Stimulated activated naive CD8-positive, alpha-beta T cell treated with anti-CD3 and anti-CD28 coated beads, Interleukin-15, amount 100 ng/mL, for 72 hours (primary cell): ENCODE results near the gene TMEM86A.

Experiments
- ATAC-seq: fragments of 150-1000 bp; cut with Tn5 transposase; 2 replicates; pipeline ENCODE4 v1.10.0; 2021; ENCODE audit warnings: mild to moderate bottlenecking, moderate library complexity
- DNase-seq, 2 donors: peaks; one replicate each; pipeline ENCODE4 v3.0.0; 2021 to 2022
- H3K27ac Mint-ChIP-seq, 2 donors: one replicate each; pipeline ENCODE4 v1.8.0; 2022; ENCODE audit warnings: mild to moderate bottlenecking in 2 of 2, mixed read lengths in 2 of 2, moderate library complexity in 2 of 2
- H3K27me3 Mint-ChIP-seq: one replicate; pipeline ENCODE4 v1.8.0; 2022; ENCODE audit warnings: mixed read lengths
- H3K4me1 Mint-ChIP-seq: one replicate; pipeline ENCODE4 v1.8.0; 2022; ENCODE audit warnings: mild to moderate bottlenecking, mixed read lengths
- H3K4me3 Mint-ChIP-seq, 2 donors: one replicate each; pipeline ENCODE4 v1.8.0; 2022; ENCODE audit warnings: mild to moderate bottlenecking in 2 of 2, mixed read lengths in 2 of 2, moderate library complexity in 1 of 2
- H3K9me3 Mint-ChIP-seq, 2 donors: one replicate each; pipeline ENCODE4 v1.8.0; 2022; ENCODE audit warnings: mixed read lengths in 2 of 2

Gene TMEM86A

GRCh38 chr11:18727479-18728236 lies 29.1 kb downstream of the TMEM86A start:
- H3K27ac Mint-ChIP-seq = no peak overlapping the region
- H3K4me1 Mint-ChIP-seq = peaks cover 17% of the 10 kb centered on the region
- ATAC-seq = peak; percentile 35
- H3K9me3 Mint-ChIP-seq = no peaks in the 10 kb centered on the region
- peak overlapping the region in 1 of 2 donors; percentile 4 for H3K4me3 Mint-ChIP-seq
- H3K27me3 Mint-ChIP-seq = no peaks in the 10 kb centered on the region
- DNase-seq = peak; percentile 42 to 47

GRCh38 chr11:18728658-18729057 lies 30.1 kb downstream of the TMEM86A start:
- DNase-seq = no peak
- Mint-ChIP-seq H3K4me3 (no peak overlapping the region), H3K9me3 (no peaks in the 10 kb centered on the region), H3K4me1 (peaks cover 17% of the 10 kb centered on the region), H3K27ac (no peak overlapping the region), H3K27me3 (no peaks in the 10 kb centered on the region)
- peak; percentile 6 for ATAC-seq

GRCh38 chr11:18729426-18729825 lies 30.8 kb downstream of the TMEM86A start:
- H3K27me3 Mint-ChIP-seq = no peaks in the 10 kb centered on the region
- ATAC-seq (peak; percentile 60), DNase-seq (no peak)
- H3K4me3 Mint-ChIP-seq = no peak overlapping the region
- H3K9me3 Mint-ChIP-seq = no peaks in the 10 kb centered on the region
- peaks cover 17% of the 10 kb centered on the region for H3K4me1 Mint-ChIP-seq
- H3K27ac Mint-ChIP-seq = no peak overlapping the region

DNA sequence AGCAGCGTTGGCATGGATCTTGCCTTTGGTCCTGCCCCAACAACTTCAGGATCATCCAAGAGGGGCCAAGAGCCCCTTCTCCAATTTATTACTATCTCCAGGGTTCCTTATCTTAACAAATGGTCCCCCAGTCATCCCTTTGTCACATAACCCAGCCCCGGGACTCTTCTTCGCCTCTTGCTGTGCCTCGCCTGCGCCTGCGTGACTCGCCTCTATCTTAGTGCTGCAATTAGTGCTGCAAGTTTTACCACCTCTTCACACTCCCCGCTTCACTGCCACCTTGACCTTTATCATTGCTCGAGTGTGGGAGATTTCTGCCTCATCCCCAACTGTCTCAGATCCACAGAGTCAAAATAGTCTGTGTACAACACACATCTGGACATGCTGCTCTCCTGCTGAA lies 31.4 kb downstream of the TMEM86A start:
- Mint-ChIP-seq H3K9me3 (no peaks in the 10 kb centered on the region), H3K27ac (peak overlapping the region in 1 of 2 donors; percentile 9), H3K4me1 (peaks cover 17% of the 10 kb centered on the region), H3K4me3 (no peak overlapping the region), H3K27me3 (no peaks in the 10 kb centered on the region)
- ATAC-seq = no peak
- DNase-seq = no peak

GRCh38 chr11:18731441-18731840 lies 32.9 kb downstream of the TMEM86A start:
- DNase-seq (no peak), ATAC-seq (no peak)
- Mint-ChIP-seq H3K9me3 (no peaks in the 10 kb centered on the region), H3K4me1 (peaks cover 17% of the 10 kb centered on the region), H3K27ac (peak overlapping the region in 1 of 2 donors; percentile 16), H3K4me3 (no peak overlapping the region), H3K27me3 (no peaks in the 10 kb centered on the region)

DNA sequence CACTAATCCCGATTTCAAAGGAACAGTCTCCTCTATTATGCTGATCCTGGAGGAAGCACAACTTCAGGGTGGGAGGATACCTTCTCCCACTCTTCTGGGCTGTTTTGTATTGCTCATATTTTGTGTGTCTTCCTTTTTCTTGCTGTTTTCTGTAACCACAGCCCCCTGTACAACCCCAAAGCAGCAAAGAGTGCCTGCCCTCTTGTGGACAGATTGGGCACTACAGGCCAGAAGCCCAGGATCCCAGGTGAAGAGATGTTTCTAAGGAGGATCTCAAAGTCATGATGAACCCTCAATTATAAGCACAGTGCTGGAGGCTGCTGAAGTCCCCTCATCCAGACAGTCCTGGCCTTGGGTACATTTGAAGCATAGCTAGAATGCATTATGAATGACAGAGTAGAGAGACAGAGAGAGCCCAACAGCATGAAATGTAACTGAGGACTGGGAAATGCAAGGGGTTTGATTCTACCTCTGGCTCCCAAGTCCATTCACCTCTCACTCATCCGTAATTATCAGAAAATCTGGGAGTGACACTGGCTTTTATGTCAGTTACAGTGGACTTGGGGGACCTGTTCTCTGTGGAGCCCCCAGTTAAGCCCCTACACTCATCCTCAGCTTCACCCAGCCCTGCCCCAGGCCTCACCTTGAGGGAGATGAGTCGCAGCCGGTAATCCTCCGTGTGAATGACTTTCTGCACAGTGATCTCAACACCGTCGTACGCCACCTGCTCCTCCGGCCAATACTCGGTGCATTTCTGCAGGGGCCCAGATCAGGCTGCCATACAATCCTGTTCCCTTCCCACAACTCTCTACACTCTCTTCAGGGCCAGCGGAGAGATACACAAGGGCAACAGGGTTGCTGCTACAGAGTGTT lies 33.6 kb downstream of the TMEM86A start:
- Mint-ChIP-seq H3K4me1 (peaks cover 17% of the 10 kb centered on the region), H3K4me3 (no peak overlapping the region), H3K9me3 (no peaks in the 10 kb centered on the region), H3K27me3 (no peaks in the 10 kb centered on the region), H3K27ac (peak overlapping the region in 1 of 2 donors; percentile 16)
- ATAC-seq = peak; percentile 50
- DNase-seq = peak; percentile 64 to 67

- no peak for DNase-seq
- H3K9me3 Mint-ChIP-seq = no peaks in the 10 kb centered on the region
- H3K27ac Mint-ChIP-seq = no peak overlapping the region
- no peaks in the 10 kb centered on the region for H3K27me3 Mint-ChIP-seq
- peaks cover 7% of the 10 kb centered on the region for H3K4me1 Mint-ChIP-seq
- ATAC-seq = no peak
- no peak overlapping the region for H3K4me3 Mint-ChIP-seq
Measured at GRCh38 chr11:18733202-18733601, 34.6 kb downstream of the TMEM86A start.

DNA sequence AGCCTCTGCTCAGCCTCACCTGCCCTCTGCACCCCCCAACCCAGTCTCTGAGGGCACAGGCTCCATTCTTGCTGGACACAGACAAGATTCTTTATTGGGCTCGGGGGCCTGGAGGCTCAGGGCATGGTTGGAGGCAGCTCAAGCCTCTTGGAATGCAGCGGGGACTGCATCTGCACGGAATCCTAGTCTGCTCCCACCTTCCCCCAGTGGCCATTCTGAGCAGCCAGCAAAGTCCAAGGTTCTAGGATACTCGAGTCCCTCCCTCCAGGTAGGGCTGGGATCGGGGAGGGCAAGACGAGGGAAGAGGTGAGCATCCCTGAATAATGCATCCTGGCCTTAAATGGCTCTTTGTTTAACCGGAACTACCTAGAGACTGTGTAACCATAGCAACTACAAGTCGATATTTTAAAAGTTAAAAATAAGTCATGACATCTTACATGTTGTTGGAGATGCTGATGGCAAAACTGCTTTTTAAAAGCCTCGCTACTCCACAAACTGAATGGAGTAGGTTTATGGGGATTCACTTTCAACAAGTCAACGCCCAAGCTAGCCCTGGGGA lies 38.1 kb downstream of the TMEM86A start:
- Mint-ChIP-seq H3K27me3 (no peaks in the 10 kb centered on the region), H3K4me3 (no peak overlapping the region), H3K4me1 (peaks cover 3% of the 10 kb centered on the region), H3K9me3 (no peaks in the 10 kb centered on the region), H3K27ac (no peak overlapping the region)
- DNase-seq = no peak
- ATAC-seq = no peak

- no peak for ATAC-seq
- H3K9me3 Mint-ChIP-seq = no peaks in the 10 kb centered on the region
- H3K4me1 Mint-ChIP-seq = no peaks in the 10 kb centered on the region
- H3K27me3 Mint-ChIP-seq = no peaks in the 10 kb centered on the region
- H3K4me3 Mint-ChIP-seq = no peak overlapping the region
- H3K27ac Mint-ChIP-seq = no peak overlapping the region
- DNase-seq = no peak
Measured at GRCh38 chr11:18737642-18738041, 39.1 kb downstream of the TMEM86A start.

DNA sequence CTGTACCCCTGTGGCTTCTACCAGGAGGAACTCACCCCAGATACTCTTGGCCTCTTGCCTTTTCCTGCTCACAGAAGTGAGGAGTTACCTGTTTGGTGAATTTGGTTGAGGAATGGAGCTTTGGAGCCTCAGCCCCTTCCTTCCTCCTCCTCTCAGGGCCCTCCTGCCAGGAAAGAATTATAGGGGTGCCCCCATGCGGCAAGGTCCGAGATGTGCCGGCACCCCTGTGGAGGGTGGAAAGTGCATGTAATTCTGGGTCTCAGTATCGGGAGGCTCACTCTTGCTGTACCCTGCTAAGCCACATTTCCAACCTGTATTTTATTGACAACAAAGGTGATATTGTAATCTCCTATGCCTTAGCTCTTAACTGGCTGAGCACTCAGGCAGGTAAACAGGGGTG lies 41.1 kb downstream of the TMEM86A start:
- ATAC-seq (no peak), DNase-seq (no peak)
- Mint-ChIP-seq H3K9me3 (no peaks in the 10 kb centered on the region), H3K27me3 (no peaks in the 10 kb centered on the region), H3K4me1 (no peaks in the 10 kb centered on the region), H3K4me3 (no peak overlapping the region), H3K27ac (no peak overlapping the region)

DNA sequence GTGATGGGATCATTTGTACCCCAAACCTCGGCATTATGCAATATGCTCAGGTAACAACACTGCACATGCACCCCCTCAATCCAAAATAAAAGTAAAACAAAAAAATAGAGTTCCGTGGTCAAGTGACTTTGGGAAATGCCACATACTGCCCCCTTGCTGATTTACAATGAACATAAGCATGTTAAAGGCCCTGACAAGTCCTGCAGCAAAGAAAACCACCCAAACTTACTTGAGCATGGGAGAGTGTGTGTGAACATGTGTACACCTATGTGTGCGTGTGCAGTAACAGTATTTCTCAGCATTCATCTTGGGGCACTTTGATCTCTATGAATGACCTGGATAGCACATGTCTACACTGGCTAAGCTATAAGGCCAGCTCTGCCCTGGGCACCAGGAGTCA lies 43.2 kb downstream of the TMEM86A start:
- H3K4me3 Mint-ChIP-seq = no peak overlapping the region
- DNase-seq (no peak), ATAC-seq (no peak)
- no peak overlapping the region for H3K27ac Mint-ChIP-seq
- no peaks in the 10 kb centered on the region for H3K27me3 Mint-ChIP-seq
- no peaks in the 10 kb centered on the region for H3K9me3 Mint-ChIP-seq
- no peaks in the 10 kb centered on the region for H3K4me1 Mint-ChIP-seq

DNA sequence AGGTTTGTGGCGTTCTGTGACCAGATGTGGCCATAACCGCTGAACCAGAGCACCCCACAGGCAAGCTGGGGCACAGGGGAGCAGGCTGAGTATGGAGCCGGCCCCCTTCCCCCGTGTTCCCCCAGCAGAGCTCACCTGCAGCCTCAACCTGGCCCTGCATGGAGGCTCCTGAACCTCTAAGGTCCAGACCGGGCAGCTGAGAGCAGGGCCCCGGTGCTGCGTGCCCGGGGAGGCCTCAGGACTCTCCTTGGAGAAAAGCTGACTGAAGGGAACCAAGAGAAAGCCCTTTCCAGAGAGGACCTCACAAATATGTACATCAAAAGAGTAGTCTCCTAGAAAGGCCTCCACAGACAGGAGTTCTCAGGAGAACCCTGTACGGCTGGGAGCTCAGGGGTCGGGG lies 44.8 kb downstream of the TMEM86A start:
- H3K4me3 Mint-ChIP-seq = no peak overlapping the region
- no peak overlapping the region for H3K27ac Mint-ChIP-seq
- ATAC-seq (no peak), DNase-seq (no peak)
- no peaks in the 10 kb centered on the region for H3K4me1 Mint-ChIP-seq
- H3K27me3 Mint-ChIP-seq = no peaks in the 10 kb centered on the region
- H3K9me3 Mint-ChIP-seq = no peaks in the 10 kb centered on the region

DNA sequence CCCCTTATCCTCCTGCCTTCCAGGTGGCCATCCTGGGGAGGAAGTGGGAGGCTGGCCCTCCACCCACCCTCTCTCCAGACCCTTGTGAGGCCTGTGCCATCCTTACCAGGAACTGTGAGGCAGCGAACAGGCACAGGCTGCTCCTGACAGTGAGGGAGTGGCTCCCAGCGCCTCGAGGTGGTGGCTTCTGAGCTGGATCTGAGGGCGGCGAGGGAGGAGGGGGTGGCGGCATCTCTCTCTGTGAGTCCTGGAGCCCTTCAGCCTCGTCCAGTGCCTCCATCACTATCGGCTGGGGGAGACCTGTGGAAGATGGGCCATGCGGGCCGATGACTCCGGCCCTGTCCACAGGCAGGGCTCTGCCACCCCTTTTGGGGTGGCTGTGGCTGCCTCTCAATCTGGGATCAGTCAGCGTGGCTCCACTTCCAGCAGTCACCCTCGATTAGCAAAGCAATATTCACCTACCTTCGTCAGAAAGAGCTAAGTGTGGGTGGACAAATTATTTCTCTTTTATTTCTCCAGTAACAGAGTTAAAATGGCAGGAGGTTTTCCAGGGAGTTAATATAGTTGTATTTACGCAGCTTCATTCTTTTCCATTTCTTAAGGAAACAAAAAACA lies 45.4 kb downstream of the TMEM86A start:
- Mint-ChIP-seq H3K9me3 (no peaks in the 10 kb centered on the region), H3K4me1 (no peaks in the 10 kb centered on the region), H3K27me3 (no peaks in the 10 kb centered on the region), H3K4me3 (no peak overlapping the region), H3K27ac (no peak overlapping the region)
- ATAC-seq (no peak), DNase-seq (no peak)

GRCh38 chr11:18745251-18745650 lies 46.7 kb downstream of the TMEM86A start:
- no peak for ATAC-seq
- Mint-ChIP-seq H3K4me1 (no peaks in the 10 kb centered on the region), H3K4me3 (no peak overlapping the region), H3K9me3 (no peaks in the 10 kb centered on the region), H3K27ac (no peak overlapping the region), H3K27me3 (no peaks in the 10 kb centered on the region)
- no peak for DNase-seq

GRCh38 chr11:18748766-18749365 lies 50.3 kb downstream of the TMEM86A start:
- DNase-seq (no peak), ATAC-seq (no peak)
- H3K27me3 Mint-ChIP-seq = peaks cover 7% of the 10 kb centered on the region
- H3K27ac Mint-ChIP-seq = no peak overlapping the region
- no peak overlapping the region for H3K4me3 Mint-ChIP-seq
- H3K9me3 Mint-ChIP-seq = no peaks in the 10 kb centered on the region
- H3K4me1 Mint-ChIP-seq = peaks cover 4% of the 10 kb centered on the region
